HG02798 (cell line): ENCODE data around the gene KIAA2012.

Experiments used
- ATAC-seq: cut with Tn5 transposase; IDR thresholded peaks from one replicate; pipeline ENCODE4 v1.9.1; 2021; ENCODE audit warnings: mild to moderate bottlenecking; ENCODE audit not compliant: unreplicated experiment, poor library complexity

The KIAA2012 gene

GRCh38 chr2:202072737-202073401 is at the start of gene KIAA2012:
KIAA2012 (plus strand) TSS chr2:202073255; CDS start chr2:202073628, 373 bp downstream.
- ATAC-seq = no peak

- no peak for ATAC-seq
Observed at GRCh38 chr2:202023904-202024266, 49.2 kb upstream of the KIAA2012 start.

GRCh38 chr2:202024871-202025270 is 48.2 kb upstream of the KIAA2012 start:
- ATAC-seq = no peak

DNA sequence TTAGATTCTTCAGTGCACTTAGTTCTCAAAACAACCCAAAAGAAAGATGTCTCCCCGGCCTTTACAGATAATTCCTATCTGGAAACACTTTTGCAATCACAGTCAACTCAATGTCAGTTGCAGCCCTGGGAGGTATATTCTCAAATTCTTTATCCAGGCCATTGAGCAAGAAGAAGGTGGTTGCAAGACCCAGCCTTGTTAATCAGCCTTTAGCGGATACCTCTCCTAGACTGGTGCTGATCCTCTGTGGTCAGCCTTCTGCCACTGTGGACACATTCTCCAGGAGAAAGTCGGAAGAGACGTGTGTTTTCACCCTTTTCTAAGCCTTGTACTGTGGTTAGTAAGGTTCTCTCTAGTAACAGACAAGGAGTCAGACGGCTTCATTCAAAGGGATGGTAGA is 47.2 kb upstream of the KIAA2012 start:
- no peak for ATAC-seq

- no peak for ATAC-seq
Observed at GRCh38 chr2:202026507-202026906, 46.5 kb upstream of the KIAA2012 start.

GRCh38 chr2:202030691-202031090 is 42.4 kb upstream of the KIAA2012 start:
- no peak for ATAC-seq

DNA sequence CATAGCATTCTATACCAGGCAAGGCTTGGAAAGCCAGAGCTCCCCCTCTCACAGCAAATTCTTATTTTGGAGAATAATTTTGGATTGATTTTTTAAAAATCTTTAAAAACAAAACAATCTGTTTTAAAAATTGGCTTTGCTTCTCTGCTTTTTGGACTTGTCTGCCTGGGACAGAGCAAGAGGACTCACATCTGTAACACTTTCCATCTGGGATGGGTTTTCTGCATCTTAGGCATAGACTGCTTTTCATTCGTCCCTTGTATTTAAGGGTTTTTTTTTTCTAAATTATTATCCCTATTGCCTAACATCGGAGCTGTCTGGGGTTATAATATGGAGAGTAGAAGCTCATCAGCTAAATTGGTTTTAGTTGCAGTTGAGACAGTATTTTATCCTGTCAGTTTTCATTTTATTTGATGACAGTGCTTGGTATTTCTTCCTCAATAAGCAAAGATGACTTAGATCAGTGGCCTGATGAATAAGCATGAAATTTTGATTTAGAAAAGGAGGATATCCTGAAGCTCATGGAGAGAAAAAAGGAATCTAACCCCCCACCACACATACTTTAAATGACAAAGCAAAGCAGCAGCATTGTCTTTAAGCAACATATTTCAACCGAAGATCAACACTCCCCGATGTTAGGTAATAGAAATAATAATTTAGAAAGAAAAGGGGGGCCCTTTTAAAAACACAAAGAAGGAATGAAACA is 41.7 kb upstream of the KIAA2012 start:
- ATAC-seq = no peak

DNA sequence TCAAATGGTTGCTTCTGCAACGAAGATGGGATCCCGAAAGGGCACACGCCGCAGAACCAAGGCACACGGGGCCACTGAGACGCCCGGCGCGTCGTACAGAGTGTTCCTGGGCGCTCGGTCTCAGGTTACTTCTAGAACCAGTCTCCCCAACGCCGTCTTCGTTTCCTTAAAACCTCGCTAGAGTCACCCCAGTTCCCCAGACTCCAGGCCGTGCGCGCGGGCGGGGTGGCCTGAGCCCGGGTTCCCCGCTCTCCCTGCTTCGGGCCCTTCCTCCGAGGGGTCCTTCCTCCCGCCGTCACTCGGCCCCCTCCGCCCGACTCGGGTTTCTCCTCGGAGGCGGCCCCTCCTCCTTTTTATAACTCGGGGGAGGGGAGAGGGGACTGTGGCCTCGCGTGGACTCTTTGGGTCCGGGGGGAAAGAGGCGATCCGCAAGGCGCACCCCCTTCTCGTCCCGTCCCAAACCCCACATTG is 40.2 kb upstream of the KIAA2012 start:
- peak; percentile 14 for ATAC-seq

GRCh38 chr2:202033317-202034248 is 39.5 kb upstream of the KIAA2012 start, which contains the start of gene FZD7:
FZD7 (plus strand) TSS chr2:202033855; CDS start chr2:202034648, 793 bp downstream.
- ATAC-seq = peak; percentile 85

DNA sequence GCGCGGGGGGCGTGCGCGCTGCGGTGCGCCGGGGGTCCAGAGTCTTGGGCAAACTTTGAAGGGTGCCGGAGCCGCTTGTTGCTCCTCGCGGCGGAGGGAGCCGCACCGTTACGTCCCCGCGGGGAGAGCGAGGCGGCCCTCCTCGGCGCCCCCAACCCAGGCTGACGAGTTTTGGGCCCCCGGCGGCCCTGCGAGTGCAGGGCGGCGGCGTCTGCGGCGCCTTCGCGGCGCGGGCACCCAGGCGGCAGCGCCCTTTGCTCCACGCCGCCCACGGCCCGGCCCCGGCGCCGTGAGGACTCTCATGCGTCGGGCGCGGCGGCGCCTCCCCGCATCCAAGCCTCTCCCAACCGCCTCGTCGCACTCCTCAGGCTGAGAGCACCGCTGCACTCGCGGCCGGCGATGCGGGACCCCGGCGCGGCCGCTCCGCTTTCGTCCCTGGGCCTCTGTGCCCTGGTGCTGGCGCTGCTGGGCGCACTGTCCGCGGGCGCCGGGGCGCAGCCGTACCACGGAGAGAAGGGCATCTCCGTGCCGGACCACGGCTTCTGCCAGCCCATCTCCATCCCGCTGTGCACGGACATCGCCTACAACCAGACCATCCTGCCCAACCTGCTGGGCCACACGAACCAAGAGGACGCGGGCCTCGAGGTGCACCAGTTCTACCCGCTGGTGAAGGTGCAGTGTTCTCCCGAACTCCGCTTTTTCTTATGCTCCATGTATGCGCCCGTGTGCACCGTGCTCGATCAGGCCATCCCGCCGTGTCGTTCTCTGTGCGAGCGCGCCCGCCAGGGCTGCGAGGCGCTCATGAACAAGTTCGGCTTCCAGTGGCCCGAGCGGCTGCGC is 38.6 kb upstream of the KIAA2012 start:
- peak; percentile 7 for ATAC-seq

- no peak for ATAC-seq
Observed at GRCh38 chr2:202035089-202035940, 37.7 kb upstream of the KIAA2012 start.

DNA sequence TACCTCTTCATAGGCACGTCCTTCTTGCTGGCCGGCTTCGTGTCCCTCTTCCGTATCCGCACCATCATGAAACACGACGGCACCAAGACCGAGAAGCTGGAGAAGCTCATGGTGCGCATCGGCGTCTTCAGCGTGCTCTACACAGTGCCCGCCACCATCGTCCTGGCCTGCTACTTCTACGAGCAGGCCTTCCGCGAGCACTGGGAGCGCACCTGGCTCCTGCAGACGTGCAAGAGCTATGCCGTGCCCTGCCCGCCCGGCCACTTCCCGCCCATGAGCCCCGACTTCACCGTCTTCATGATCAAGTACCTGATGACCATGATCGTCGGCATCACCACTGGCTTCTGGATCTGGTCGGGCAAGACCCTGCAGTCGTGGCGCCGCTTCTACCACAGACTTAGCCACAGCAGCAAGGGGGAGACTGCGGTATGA is 37.1 kb upstream of the KIAA2012 start:
- no peak for ATAC-seq

DNA sequence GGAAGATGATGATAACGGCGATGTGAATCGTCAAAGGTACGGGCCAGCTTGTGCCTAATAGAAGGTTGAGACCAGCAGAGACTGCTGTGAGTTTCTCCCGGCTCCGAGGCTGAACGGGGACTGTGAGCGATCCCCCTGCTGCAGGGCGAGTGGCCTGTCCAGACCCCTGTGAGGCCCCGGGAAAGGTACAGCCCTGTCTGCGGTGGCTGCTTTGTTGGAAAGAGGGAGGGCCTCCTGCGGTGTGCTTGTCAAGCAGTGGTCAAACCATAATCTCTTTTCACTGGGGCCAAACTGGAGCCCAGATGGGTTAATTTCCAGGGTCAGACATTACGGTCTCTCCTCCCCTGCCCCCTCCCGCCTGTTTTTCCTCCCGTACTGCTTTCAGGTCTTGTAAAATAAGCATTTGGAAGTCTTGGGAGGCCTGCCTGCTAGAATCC is 36.4 kb upstream of the KIAA2012 start:
- no peak for ATAC-seq

GRCh38 chr2:202037086-202037485 is 36.0 kb upstream of the KIAA2012 start:
- no peak for ATAC-seq

- no peak for ATAC-seq
Observed at GRCh38 chr2:202038471-202039277, 34.4 kb upstream of the KIAA2012 start.

DNA sequence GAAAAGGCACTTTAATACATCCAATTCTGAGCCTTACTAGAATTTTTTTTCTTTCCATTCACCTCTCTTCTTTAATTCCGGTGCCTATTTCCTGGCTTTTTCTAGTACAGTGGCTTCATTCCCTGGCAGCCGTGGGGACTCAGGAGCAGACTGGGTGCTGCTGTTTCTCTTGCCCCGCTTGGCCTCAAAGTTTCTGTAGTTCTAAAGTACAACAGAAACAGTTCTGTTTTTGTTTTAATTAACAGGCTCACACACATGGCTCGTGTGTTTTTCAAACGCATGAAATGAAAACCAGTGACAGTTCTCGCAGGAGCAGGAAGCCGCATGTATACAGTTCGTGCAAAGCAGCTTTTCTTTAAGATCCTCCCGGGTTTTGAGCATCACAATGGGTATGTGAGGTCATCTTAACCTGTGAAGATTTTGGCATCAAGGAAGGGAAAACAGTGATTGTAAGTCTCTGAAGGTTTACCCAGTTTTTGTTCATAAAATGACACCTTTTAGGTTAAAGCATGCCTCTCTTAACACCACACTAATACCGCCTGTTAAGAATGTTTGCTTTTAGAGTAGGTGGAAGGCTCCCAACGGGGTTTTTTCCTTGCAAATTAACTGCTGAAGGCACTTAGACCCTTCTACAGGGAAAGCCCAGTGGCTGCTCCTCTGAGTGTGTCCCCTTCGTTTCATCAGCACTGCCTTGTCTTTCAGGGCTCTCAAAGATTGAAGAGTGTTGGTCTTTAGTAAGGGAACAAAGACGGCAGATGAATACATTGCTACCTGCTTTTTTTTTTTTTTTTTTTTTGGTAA is 33.6 kb upstream of the KIAA2012 start:
- ATAC-seq = peak; percentile 35
